Measurements from ENCODE around the gene NAA38.
"Not testable (repeated sequence)": the region's sequence is repeated elsewhere in the genome, so short reads cannot be mapped to it uniquely, and the experiment has no call there.

NAA38 gene

GRCh38 chr17:7881276-7882054 lies 24.1 kb upstream of the NAA38 start:
- no peak for DNase-seq

- no peak for DNase-seq
Observed at GRCh38 chr17:7880076-7880868, 22.9 kb upstream of the NAA38 start.

GRCh38 chr17:7878234-7878633 lies 20.9 kb upstream of the NAA38 start:
- no peak for DNase-seq

- DNase-seq: no peak
Observed at GRCh38 chr17:7875804-7876370, 18.5 kb upstream of the NAA38 start.

GRCh38 chr17:7873051-7873450 lies 15.7 kb upstream of the NAA38 start:
- no peak for DNase-seq

- DNase-seq: no peak
Observed at GRCh38 chr17:7867881-7868329, 10.5 kb upstream of the NAA38 start.

- no peak for DNase-seq
Observed at GRCh38 chr17:7864995-7865650, 7.8 kb upstream of the NAA38 start.

GRCh38 chr17:7864384-7864783 lies 7.0 kb upstream of the NAA38 start:
- DNase-seq: not testable (repeated sequence)

- DNase-seq: no peak
Observed at GRCh38 chr17:7862692-7863437, 5.5 kb upstream of the NAA38 start.

GRCh38 chr17:7859028-7859427 lies 1.7 kb upstream of the NAA38 start:
- no peak for DNase-seq

- DNase-seq: peak; percentile 50
Observed at GRCh38 chr17:7858522-7858810, 1.1 kb upstream of the NAA38 start.

- peak; percentile 83 for DNase-seq
Observed at GRCh38 chr17:7857713-7858521, 558 bp upstream of the NAA38 start, which contains the start of gene CYB5D1. TSS of gene CYB5D1 (plus strand) at chr17:7858003. CDS start at chr17:7858135, 132 bp downstream.

GRCh38 chr17:7856011-7856810 lies 1.1 kb downstream of the NAA38 start:
- peak; percentile 45 for DNase-seq

GRCh38 chr17:7855660-7856010 lies 1.7 kb downstream of the NAA38 start:
- DNase-seq: peak; percentile 40

GRCh38 chr17:7854851-7855659 lies 2.3 kb downstream of the NAA38 start, which contains the start of gene TMEM88:
TSS of gene TMEM88 (plus strand) at chr17:7855066. CDS start at chr17:7855075, 9 bp downstream.
- DNase-seq: peak; percentile 48

GRCh38 chr17:7854078-7854777 lies 3.1 kb downstream of the NAA38 start:
- no peak for DNase-seq

GRCh38 chr17:7853691-7854038 lies 3.7 kb downstream of the NAA38 start:
- no peak for DNase-seq

GRCh38 chr17:7852919-7853690 lies 4.3 kb downstream of the NAA38 start:
- peak; percentile 41 for DNase-seq
